ENCODE measurements around the gene ALAD. TPM values are rescaled to one million over a fixed set of nuclear protein-coding genes. Genes with fewer than 3 reads are reported as not detected.
A peak's percentile ranks its signal among the peaks of the same experiment; 100 is the strongest.

Gene ALAD
- total and polyA plus RNA-seq, 2 of the 13 experiments (the other 11 are each of a cell fraction or from before 2014, with no cell fraction given), result 21.8 to 30.1 TPM

DNA sequence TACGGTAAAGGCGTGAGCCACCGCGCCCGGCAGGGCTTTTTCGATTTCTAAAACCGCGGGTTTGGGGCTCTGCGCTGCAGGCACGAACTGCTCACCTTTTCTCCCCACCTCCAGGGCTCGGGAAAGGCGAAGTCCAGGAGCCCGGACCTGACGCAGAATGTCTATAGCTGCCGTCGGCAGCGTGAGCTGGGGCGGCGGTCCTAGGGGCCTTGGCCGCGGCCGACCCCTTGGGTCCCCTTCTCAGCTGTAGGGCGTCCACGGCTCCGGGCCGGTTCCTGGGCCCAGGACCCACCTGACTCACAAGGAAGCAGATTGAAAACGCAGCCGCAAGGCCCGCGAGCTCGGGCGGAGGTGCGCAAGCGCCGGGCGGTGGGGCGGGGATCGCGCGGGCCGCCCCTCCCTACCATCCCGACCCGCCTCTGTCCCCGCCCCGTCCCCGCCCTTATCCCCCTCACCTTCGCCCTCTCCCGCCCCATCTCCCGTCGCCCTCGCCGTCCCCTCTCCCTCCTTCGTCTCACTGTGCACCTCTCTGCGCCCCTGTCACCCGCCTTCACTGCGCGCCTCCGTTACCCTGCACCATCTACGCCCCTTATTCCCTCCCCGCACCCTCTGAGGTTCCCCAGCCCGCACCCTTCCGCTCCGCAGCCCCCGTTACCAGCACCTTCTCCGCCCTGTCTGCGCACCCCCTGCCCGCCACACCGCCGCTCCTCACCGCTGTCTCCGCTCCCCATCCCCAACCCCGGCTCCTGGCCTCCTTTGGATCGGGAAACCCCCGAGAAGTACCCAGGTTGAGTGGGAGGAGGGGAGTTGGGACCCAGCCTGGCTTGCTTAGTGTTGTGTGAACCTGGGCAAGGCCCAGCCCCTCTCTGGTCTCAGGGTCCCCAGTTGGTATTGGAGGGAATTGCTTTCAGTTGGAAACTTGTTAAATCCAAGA is 24.2 kb downstream of the ALAD start, which contains the start of gene HDHD3 (continued):
- TF ChIP-seq, protein P1, sequence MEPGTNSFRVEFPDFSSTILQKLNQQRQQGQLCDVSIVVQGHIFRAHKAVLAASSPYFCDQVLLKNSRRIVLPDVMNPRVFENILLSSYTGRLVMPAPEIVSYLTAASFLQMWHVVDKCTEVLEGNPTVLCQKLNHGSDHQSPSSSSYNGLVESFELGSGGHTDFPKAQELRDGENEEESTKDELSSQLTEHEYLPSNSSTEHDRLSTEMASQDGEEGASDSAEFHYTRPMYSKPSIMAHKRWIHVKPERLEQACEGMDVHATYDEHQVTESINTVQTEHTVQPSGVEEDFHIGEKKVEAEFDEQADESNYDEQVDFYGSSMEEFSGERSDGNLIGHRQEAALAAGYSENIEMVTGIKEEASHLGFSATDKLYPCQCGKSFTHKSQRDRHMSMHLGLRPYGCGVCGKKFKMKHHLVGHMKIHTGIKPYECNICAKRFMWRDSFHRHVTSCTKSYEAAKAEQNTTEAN (CRISPR knock-in tag; conservative IDR thresholded peaks at IDR 0.05), result no peak; the same call in 1 of the 2 replicates
- TF ChIP-seq NR2C2 (CRISPR knock-in tag; IDR thresholded peaks at IDR 0.05; ENCODE audit: borderline replicate concordance), result peak; percentile 47
- TF ChIP-seq ZBTB8A (CRISPR knock-in tag; IDR thresholded peaks at IDR 0.05; ENCODE audit: borderline replicate concordance, low read depth), result no peak
- peak; percentile 38 for TF ChIP-seq ZEB1 (IDR thresholded peaks at IDR 0.05; ENCODE audit: insufficient replicate concordance, low read depth)
- TF ChIP-seq ZMYM2 (CRISPR knock-in tag; IDR thresholded peaks at IDR 0.05), result 0 out of 2 replicates have a peak, but pooled peaks have one; percentile 41
- peak; percentile 79; the same call in 1 of the 2 replicates for TF ChIP-seq ZNF572 (CRISPR knock-in tag; IDR thresholded peaks at IDR 0.05)
- TF ChIP-seq HDAC6 (IDR thresholded peaks at IDR 0.05; ENCODE audit: low read depth, low read length), result no peak
- no peak for TF ChIP-seq ZNF382 (CRISPR knock-in tag; IDR thresholded peaks at IDR 0.05; ENCODE audit: borderline replicate concordance)
- TF ChIP-seq ZNF143 (CRISPR knock-in tag; IDR thresholded peaks at IDR 0.05), result no peak
- no peak for TF ChIP-seq ZNF816 (CRISPR knock-in tag; IDR thresholded peaks at IDR 0.05; ENCODE audit: borderline replicate concordance)
- TF ChIP-seq ZNF614 (CRISPR knock-in tag; IDR thresholded peaks at IDR 0.05; ENCODE audit: borderline replicate concordance), result 0 out of 2 replicates have a peak, but pooled peaks have one; percentile 20
- no peak for TF ChIP-seq ZBTB21 (CRISPR knock-in tag; IDR thresholded peaks at IDR 0.05)
- TF ChIP-seq, protein P2, sequence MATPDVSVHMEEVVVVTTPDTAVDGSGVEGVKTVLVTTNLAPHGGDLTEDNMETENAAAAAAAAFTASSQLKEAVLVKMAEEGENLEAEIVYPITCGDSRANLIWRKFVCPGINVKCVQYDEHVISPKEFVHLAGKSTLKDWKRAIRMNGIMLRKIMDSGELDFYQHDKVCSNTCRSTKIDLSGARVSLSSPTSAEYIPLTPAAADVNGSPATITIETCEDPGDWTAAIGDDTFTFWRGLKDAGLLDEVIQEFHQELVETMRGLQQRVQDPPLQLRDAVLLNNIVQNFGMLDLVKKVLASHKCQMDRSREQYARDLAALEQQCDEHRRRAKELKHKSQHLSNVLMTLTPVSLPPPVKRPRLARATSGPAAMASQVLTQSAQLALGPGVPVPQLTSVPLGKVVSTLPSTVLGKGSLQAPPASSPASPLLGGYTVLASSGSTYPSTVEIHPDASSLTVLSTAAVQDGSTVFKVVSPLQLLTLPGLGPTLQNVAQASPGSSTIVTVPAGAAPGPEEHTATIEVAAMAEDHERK (CRISPR knock-in tag; IDR thresholded peaks at IDR 0.05; ENCODE audit: low read depth), result no peak
- 0 out of 2 replicates have a peak, but pooled peaks have one; percentile 56 for TF ChIP-seq KDM4B (CRISPR knock-in tag; IDR thresholded peaks at IDR 0.05)
- TF ChIP-seq HHEX (CRISPR knock-in tag; IDR thresholded peaks at IDR 0.05), result no peak
- no peak for TF ChIP-seq TEF (CRISPR knock-in tag; IDR thresholded peaks at IDR 0.05)
- TF ChIP-seq, protein P3, sequence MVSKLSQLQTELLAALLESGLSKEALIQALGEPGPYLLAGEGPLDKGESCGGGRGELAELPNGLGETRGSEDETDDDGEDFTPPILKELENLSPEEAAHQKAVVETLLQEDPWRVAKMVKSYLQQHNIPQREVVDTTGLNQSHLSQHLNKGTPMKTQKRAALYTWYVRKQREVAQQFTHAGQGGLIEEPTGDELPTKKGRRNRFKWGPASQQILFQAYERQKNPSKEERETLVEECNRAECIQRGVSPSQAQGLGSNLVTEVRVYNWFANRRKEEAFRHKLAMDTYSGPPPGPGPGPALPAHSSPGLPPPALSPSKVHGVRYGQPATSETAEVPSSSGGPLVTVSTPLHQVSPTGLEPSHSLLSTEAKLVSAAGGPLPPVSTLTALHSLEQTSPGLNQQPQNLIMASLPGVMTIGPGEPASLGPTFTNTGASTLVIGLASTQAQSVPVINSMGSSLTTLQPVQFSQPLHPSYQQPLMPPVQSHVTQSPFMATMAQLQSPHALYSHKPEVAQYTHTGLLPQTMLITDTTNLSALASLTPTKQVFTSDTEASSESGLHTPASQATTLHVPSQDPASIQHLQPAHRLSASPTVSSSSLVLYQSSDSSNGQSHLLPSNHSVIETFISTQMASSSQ (IDR thresholded peaks at IDR 0.05; ENCODE audit: low read depth), result no peak
- TF ChIP-seq, protein P3 (CRISPR knock-in tag; IDR thresholded peaks at IDR 0.05; ENCODE audit: borderline replicate concordance), result peak; percentile 21; the same call in 1 of the 2 replicates
- TF ChIP-seq ZFP1 (CRISPR knock-in tag; IDR thresholded peaks at IDR 0.05), result no peak
- TF ChIP-seq ZKSCAN8 (CRISPR knock-in tag; IDR thresholded peaks at IDR 0.05; ENCODE audit: borderline replicate concordance), result no peak
- peak; percentile 20; the same call in 1 of the 2 replicates for TF ChIP-seq BATF2 (CRISPR knock-in tag; IDR thresholded peaks at IDR 0.05)

All from HepG2 (cell line).